Aorta (tissue), 5 donors: ENCODE measurements around the gene ZSWIM6. TPM values are rescaled to one million over a fixed set of nuclear protein-coding genes. Genes with fewer than 3 reads are reported as not detected.
"Not testable (repeated sequence)": the region's sequence is repeated elsewhere in the genome, so short reads cannot be mapped to it uniquely, and the experiment has no call there.

Experiments
- ATAC-seq: fragments of 200-7000 bp; cut with Tn5 transposase; one replicate; pipeline ENCODE4 v1.9.1; 2022; ENCODE audit warnings: moderate library complexity; ENCODE audit not compliant: low FRiP score
- DNase-seq, 2 donors: peaks; one replicate each; pipeline ENCODE4 v3.0.0-alpha.2; 2020
- H3K27ac ChIP-seq, 2 donors: one replicate each; pipeline ENCODE4 v1.5.1; 2013; ENCODE audit warnings: low read length in 2 of 2, mild to moderate bottlenecking in 2 of 2, moderate library complexity in 2 of 2, control low read depth in 1 of 2, inconsistent platforms in 1 of 2, low read depth in 1 of 2
- H3K27me3 ChIP-seq, 2 donors: one replicate each; pipeline ENCODE4 v1.6.1; 2013; ENCODE audit warnings: control low read depth in 1 of 2, low read length in 1 of 2, mild to moderate bottlenecking in 1 of 2, moderate library complexity in 1 of 2; ENCODE audit not compliant: insufficient read depth in 2 of 2, control insufficient read depth in 1 of 2
- H3K36me3 ChIP-seq, 2 donors: one replicate each; pipeline ENCODE4 v1.6.1; 2013; ENCODE audit warnings: control low read depth in 1 of 2, low read length in 1 of 2, mild to moderate bottlenecking in 1 of 2; ENCODE audit not compliant: insufficient read depth in 2 of 2, control insufficient read depth in 1 of 2
- H3K4me1 ChIP-seq, 2 donors: one replicate each; pipeline ENCODE4 v1.6.1; 2013; ENCODE audit warnings: low read length in 2 of 2, control low read depth in 1 of 2, mild to moderate bottlenecking in 1 of 2, moderate library complexity in 1 of 2; ENCODE audit not compliant: insufficient read depth in 2 of 2, control insufficient read depth in 1 of 2
- H3K4me3 ChIP-seq, 2 donors: one replicate each; pipeline ENCODE4 v1.5.1; 2013; ENCODE audit warnings: low read length in 2 of 2, control low read depth in 1 of 2, mild to moderate bottlenecking in 1 of 2
- H3K9me3 ChIP-seq: one replicate; pipeline ENCODE4 v1.6.1; 2013; ENCODE audit warnings: mild to moderate bottlenecking, low read length; ENCODE audit not compliant: control insufficient read depth
- WGBS, 2 donors: extraction: QIAGEN DNeasy Blood & Tissue Kit; methylation state at CpG; one replicate each; pipeline ENCODE4 v1.1.7; 2013; 5-methylcytosine and 5-hydroxymethylcytosine counted together
- intact Hi-C, 2 donors: fragments of 100-400 bp; cut with DNase I; formaldehyde crosslinking; loops; one replicate each; pipeline versions ENCODE4 v1.14.2 to v1.15.0; 2022
- polyA plus RNA-seq, 2 donors: library from polyadenylated mRNA; stranded (reverse); fragments of 200-250 nt; gene quantifications; one replicate each; pipeline ENCODE4 v1.2.3, GENCODE V29; 2013
- total RNA-seq, 2 donors: library from RNA; stranded (reverse); fragmentation: NEBNext Ultra II Directional; extraction: Animal tissue kit (Norgen Biotek cat#: 25700); gene quantifications; one replicate each; pipeline ENCODE4 v1.2.1, GENCODE V29; 2021
- donor health status: healthy with polysubstance abuse.
- donor health status: Bipolar disorder and iron deficiency.
- donor health status: DM: no; HTN: no; CAD: no.
- donor health status: DM: no; HTN: no; CAD: no.
- donor health status: DM: yes; HTN: yes; CAD: no.

The ZSWIM6 gene
- total and polyA plus RNA-seq, 4 donors, result 3.4 to 21.8 (median 12.4) TPM

GRCh38 chr5:61409568-61409967 is 77.5 kb downstream of the ZSWIM6 start:
- H3K27ac ChIP-seq, result no peak overlapping the region
- intact Hi-C loops, result loop anchor here in 1 of 2 donors (2.0 to 5.0 kb wide), 2 partner anchors 43 to 77 kb away; partner anchors contain the start of gene ZSWIM6
- no peaks in the 10 kb centered on the region for H3K9me3 ChIP-seq
- no peaks in the 10 kb centered on the region for H3K27me3 ChIP-seq
- no peak for DNase-seq
- no peak overlapping the region for H3K4me3 ChIP-seq
- WGBS, 2 donors, result 2 to 6% methylated on average over 2 of the region's 2 CpGs
- no peaks in the 10 kb centered on the region for H3K4me1 ChIP-seq
- H3K36me3 ChIP-seq, result no peaks in the 10 kb centered on the region
- ATAC-seq, result no peak

GRCh38 chr5:61410811-61411210 is 78.8 kb downstream of the ZSWIM6 start:
- 88 to 93% methylated on average over 5 of the region's 5 CpGs for WGBS, 2 donors
- Histone ChIP-seq H3K4me3 (no peak overlapping the region), H3K27me3 (no peaks in the 10 kb centered on the region), H3K27ac (no peak overlapping the region), H3K9me3 (no peaks in the 10 kb centered on the region), H3K36me3 (no peaks in the 10 kb centered on the region), H3K4me1 (peaks cover 0 to 2% of the 10 kb centered on the region in 2 donors)
- ATAC-seq (no peak), DNase-seq (no peak)
- intact Hi-C loops, result loop anchor here in 1 of 2 donors (5.0 kb wide), 1 partner anchor 41 kb away; no protein-coding TSS in a partner anchor

GRCh38 chr5:61412361-61412760 is 80.3 kb downstream of the ZSWIM6 start:
- DNase-seq (no peak), ATAC-seq (no peak)
- intact Hi-C loops, result loop anchor here in 1 of 2 donors (5.0 kb wide), 1 partner anchor 40 kb away; no protein-coding TSS in a partner anchor
- H3K27me3 ChIP-seq, result no peaks in the 10 kb centered on the region
- WGBS, 2 donors, result 98 to 99% methylated on average over 2 of the region's 2 CpGs
- H3K4me1 ChIP-seq, result peaks cover 0 to 4% of the 10 kb centered on the region in 2 donors
- no peaks in the 10 kb centered on the region for H3K36me3 ChIP-seq
- no peaks in the 10 kb centered on the region for H3K9me3 ChIP-seq
- H3K4me3 ChIP-seq, result no peak overlapping the region
- H3K27ac ChIP-seq, result no peak overlapping the region

- H3K36me3 ChIP-seq, H3K4me3 ChIP-seq, H3K9me3 ChIP-seq, H3K27ac ChIP-seq, DNase-seq, H3K4me1 ChIP-seq, H3K27me3 ChIP-seq, ATAC-seq: not testable (repeated sequence)
- WGBS, 2 donors, result 63 to 93% methylated on average over 2 of the region's 2 CpGs
- intact Hi-C loops, result loop anchor here in 1 of 2 donors (5.0 kb wide), 1 partner anchor 39 kb away; no protein-coding TSS in a partner anchor
These were observed 81.1 kb downstream of the ZSWIM6 start for GRCh38 chr5:61413205-61413604.

- ATAC-seq (no peak), DNase-seq (no peak)
- Histone ChIP-seq H3K27ac (no peak overlapping the region), H3K4me1 (peaks cover 0 to 4% of the 10 kb centered on the region in 2 donors), H3K9me3 (no peaks in the 10 kb centered on the region), H3K4me3 (no peak overlapping the region), H3K27me3 (no peaks in the 10 kb centered on the region), H3K36me3 (no peaks in the 10 kb centered on the region)
- intact Hi-C loops, result loop anchor here in 1 of 2 donors (5.0 kb wide), 1 partner anchor 37 kb away; no protein-coding TSS in a partner anchor
- WGBS, 2 donors, result 87 to 90% methylated on average over 6 of the region's 6 CpGs
These were observed 82.7 kb downstream of the ZSWIM6 start for GRCh38 chr5:61414806-61415205.

GRCh38 chr5:61416010-61416409 is 84.0 kb downstream of the ZSWIM6 start:
- no peaks in the 10 kb centered on the region for H3K27me3 ChIP-seq
- H3K9me3 ChIP-seq, result no peaks in the 10 kb centered on the region
- H3K4me3 ChIP-seq, result no peak overlapping the region
- 54 to 62% methylated on average over 5 of the region's 5 CpGs for whole genome bisulfite sequencing, 2 donors
- intact Hi-C loops, result no loop called here
- ATAC-seq (no peak), DNase-seq (no peak)
- H3K4me1 ChIP-seq, result peaks cover 0 to 4% of the 10 kb centered on the region in 2 donors
- no peaks in the 10 kb centered on the region for H3K36me3 ChIP-seq
- no peak overlapping the region for H3K27ac ChIP-seq

GRCh38 chr5:61416420-61416819 is 84.4 kb downstream of the ZSWIM6 start:
- Histone ChIP-seq H3K36me3 (no peaks in the 10 kb centered on the region), H3K4me1 (peaks cover 0 to 4% of the 10 kb centered on the region in 2 donors), H3K4me3 (no peak overlapping the region), H3K27me3 (no peaks in the 10 kb centered on the region), H3K9me3 (no peaks in the 10 kb centered on the region), H3K27ac (no peak overlapping the region)
- DNase-seq, result no peak
- no peak for ATAC-seq
- 77 to 83% methylated on average over 1 of the region's 1 CpG for WGBS, 2 donors
- intact Hi-C loops, result no loop called here

GRCh38 chr5:61417340-61417739 is 85.3 kb downstream of the ZSWIM6 start:
- Histone ChIP-seq H3K4me1 (peaks cover 0 to 4% of the 10 kb centered on the region in 2 donors), H3K4me3 (no peak overlapping the region), H3K9me3 (no peaks in the 10 kb centered on the region), H3K27me3 (no peaks in the 10 kb centered on the region), H3K27ac (no peak overlapping the region), H3K36me3 (no peaks in the 10 kb centered on the region)
- intact Hi-C loops, result no loop called here
- ATAC-seq, result no peak
- WGBS, 2 donors, result 88 to 89% methylated on average over 3 of the region's 3 CpGs
- DNase-seq, result no peak

- Histone ChIP-seq H3K27me3 (no peaks in the 10 kb centered on the region), H3K9me3 (no peaks in the 10 kb centered on the region), H3K4me3 (no peak overlapping the region), H3K4me1 (peaks cover 0 to 4% of the 10 kb centered on the region in 2 donors), H3K27ac (no peak overlapping the region), H3K36me3 (no peaks in the 10 kb centered on the region)
- ATAC-seq (no peak), DNase-seq (no peak)
- intact Hi-C loops, result no loop called here
- WGBS, 2 donors, result 71 to 88% methylated on average over 1 of the region's 1 CpG
These were observed 85.8 kb downstream of the ZSWIM6 start for GRCh38 chr5:61417851-61418250.
